Nephron progenitor cell (in vitro differentiated cells): Measurements from ENCODE around the gene STAT2.

Source experiments
- DNase-seq: peaks from one replicate; pipeline ENCODE4 v3.0.0; 2021
- H3K27ac Mint-ChIP-seq: 2 replicates; pipeline ENCODE4 v1.8.0; 2021; ENCODE audit warnings: mild to moderate bottlenecking, moderate library complexity, mixed read lengths
- H3K27me3 Mint-ChIP-seq: 2 replicates; pipeline ENCODE4 v1.8.0; 2021; ENCODE audit warnings: mild to moderate bottlenecking, low read depth, mixed read lengths; ENCODE audit not compliant: poor library complexity
- H3K36me3 Mint-ChIP-seq: 2 replicates; pipeline ENCODE4 v1.8.0; 2021; ENCODE audit warnings: low read depth, mixed read lengths
- H3K4me1 Mint-ChIP-seq: 2 replicates; pipeline ENCODE4 v1.8.0; 2021; ENCODE audit warnings: mixed read lengths
- H3K4me3 Mint-ChIP-seq: 2 replicates; pipeline ENCODE4 v1.8.0; 2021; ENCODE audit warnings: mild to moderate bottlenecking, moderate library complexity, mixed read lengths
- H3K9me3 Mint-ChIP-seq: 2 replicates; pipeline ENCODE4 v1.8.0; 2021; ENCODE audit warnings: mild to moderate bottlenecking, moderate library complexity, mixed read lengths
- CTCF ChIP-seq: fragments of 200-600 bp; sonication (generic); IDR thresholded peaks from 2 replicates; pipeline ENCODE4 v1.5.0; 2021; ENCODE audit warnings: antibody characterized with exemption

Gene STAT2

GRCh38 chr12:56315249-56315621 is 44.7 kb downstream of the STAT2 start:
- Mint-ChIP-seq H3K27ac (peak overlapping the region; percentile 99), H3K4me3 (peak overlapping the region; percentile 98), H3K36me3 (peaks cover 30% of the 10 kb centered on the region), H3K9me3 (no peaks in the 10 kb centered on the region), H3K4me1 (peaks cover 18% of the 10 kb centered on the region), H3K27me3 (no peaks in the 10 kb centered on the region)
- no peak for TF ChIP-seq CTCF
- peak; percentile 25 for DNase-seq

GRCh38 chr12:56311003-56311402 is 48.9 kb downstream of the STAT2 start:
- DNase-seq = no peak
- TF ChIP-seq CTCF = no peak
- no peaks in the 10 kb centered on the region for H3K27me3 Mint-ChIP-seq
- H3K9me3 Mint-ChIP-seq = no peaks in the 10 kb centered on the region
- peaks cover 13% of the 10 kb centered on the region for H3K4me1 Mint-ChIP-seq
- no peak overlapping the region for H3K4me3 Mint-ChIP-seq
- peaks cover 39% of the 10 kb centered on the region for H3K36me3 Mint-ChIP-seq
- H3K27ac Mint-ChIP-seq = no peak overlapping the region

GRCh38 chr12:56308714-56309113 is 51.2 kb downstream of the STAT2 start:
- Mint-ChIP-seq H3K36me3 (peaks cover 44% of the 10 kb centered on the region), H3K4me1 (no peaks in the 10 kb centered on the region), H3K27me3 (no peaks in the 10 kb centered on the region), H3K9me3 (no peaks in the 10 kb centered on the region), H3K27ac (no peak overlapping the region), H3K4me3 (no peak overlapping the region)
- no peak for DNase-seq
- no peak for TF ChIP-seq CTCF

GRCh38 chr12:56307221-56307965 is 52.5 kb downstream of the STAT2 start:
- DNase-seq = no peak
- H3K27me3 Mint-ChIP-seq = no peaks in the 10 kb centered on the region
- TF ChIP-seq CTCF = no peak
- no peak overlapping the region for H3K27ac Mint-ChIP-seq
- peaks cover 5% of the 10 kb centered on the region for H3K4me1 Mint-ChIP-seq
- H3K9me3 Mint-ChIP-seq = no peaks in the 10 kb centered on the region
- H3K36me3 Mint-ChIP-seq = peaks cover 44% of the 10 kb centered on the region
- no peak overlapping the region for H3K4me3 Mint-ChIP-seq

GRCh38 chr12:56304872-56305590 is 54.9 kb downstream of the STAT2 start:
- Mint-ChIP-seq H3K27ac (peak overlapping the region; percentile 36), H3K9me3 (no peaks in the 10 kb centered on the region), H3K4me3 (no peak overlapping the region), H3K36me3 (peaks cover 29% of the 10 kb centered on the region), H3K4me1 (peaks cover 26% of the 10 kb centered on the region), H3K27me3 (no peaks in the 10 kb centered on the region)
- DNase-seq = no peak
- no peak for TF ChIP-seq CTCF
